Transverse colon (tissue), 4 donors: ENCODE data around the gene ERCC6L. TPM values are rescaled to one million over a fixed set of nuclear protein-coding genes. Genes with fewer than 3 reads are reported as not detected.
A peak's percentile ranks its signal among the peaks of the same experiment; 100 is the strongest.

Experiments used
- DNase-seq: peaks from one replicate; pipeline ENCODE4 v3.0.0-alpha.2; 2019
- H3K27ac ChIP-seq, 4 donors: fragments of 200-600 bp; sonication (generic); 2 replicates each; pipeline ENCODE4 v1.5.1; 2016 to 2018; ENCODE audit warnings: inconsistent platforms in 4 of 4
- H3K27me3 ChIP-seq: fragments of 200-600 bp; sonication (generic); 2 replicates; pipeline ENCODE4 v1.5.1; 2017; ENCODE audit warnings: inconsistent platforms
- H3K36me3 ChIP-seq, 4 donors: fragments of 200-600 bp; sonication (generic); 2 replicates each; pipeline ENCODE4 v1.5.1; 2017 to 2019; ENCODE audit warnings: inconsistent platforms in 4 of 4
- H3K4me1 ChIP-seq, 4 donors: fragments of 200-600 bp; sonication (generic); 2 replicates each; pipeline ENCODE4 v1.5.1; 2017 to 2020; ENCODE audit warnings: inconsistent platforms in 4 of 4
- H3K4me3 ChIP-seq, 4 donors: fragments of 200-600 bp; sonication (generic); 1 replicate in 1 of 4; 2 replicates in 3 of 4; pipeline versions ENCODE4 v1.5.1 to v1.6.1; 2017 to 2019; ENCODE audit warnings: inconsistent platforms in 4 of 4
- H3K9me3 ChIP-seq, 2 donors: fragments of 200-600 bp; sonication (generic); 2 replicates each; pipeline ENCODE4 v1.5.1; 2017 to 2019; ENCODE audit warnings: inconsistent platforms in 2 of 2
- CTCF ChIP-seq, 5 experiments: fragments of 200-600 bp in 3 of 5; fragments of 450-650 bp in 2 of 5; sonication (generic) in 3 of 5; IDR thresholded peaks; 1 replicate in 2 of 5; 2 replicates in 3 of 5; pipeline ENCODE4 v1.5.1; 2016 to 2017; ENCODE audit warnings: antibody characterized with exemption in 5 of 5, inconsistent platforms in 3 of 5, mild to moderate bottlenecking in 2 of 5, moderate library complexity in 1 of 5
- EP300 ChIP-seq: sonication (generic); formaldehyde crosslinking; IDR thresholded peaks from one replicate; pipeline ENCODE4 v1.6.1; 2017; ENCODE audit warnings: antibody characterized with exemption, low read depth
- POLR2A ChIP-seq: fragments of 450-650 bp; IDR thresholded peaks from one replicate; pipeline ENCODE4 v1.6.1; 2016; ENCODE audit warnings: antibody characterized with exemption, mild to moderate bottlenecking, moderate library complexity
- POLR2AphosphoS5 ChIP-seq, 3 donors: sonication (generic); formaldehyde crosslinking; IDR thresholded peaks; one replicate each; pipeline ENCODE4 v1.6.1; 2016; ENCODE audit warnings: antibody characterized with exemption in 3 of 3
- WGBS, 2 donors: methylation state at CpG; one replicate each; pipeline ENCODE4 v1.1.5; 2018; ENCODE audit warnings: low coverage in 1 of 2; 5-methylcytosine and 5-hydroxymethylcytosine counted together
- in situ Hi-C, 4 donors: fragments of 200-750 bp; cut with MboI; loops; one replicate each; pipeline versions ENCODE4 v1.15.0 to v1.15.1; 2017; ENCODE audit warnings: low sequenced_read_pairs in 3 of 4, low pct_ligation_motif_present in 1 of 4, low pct_unique_long_range_greater_than_20kb in 1 of 4
- intact Hi-C: fragments of 100-400 bp; cut with DNase I; formaldehyde crosslinking; loops from one replicate; pipeline ENCODE4 v1.15.1; 2023; ENCODE audit warnings: low total_unique reads
- total RNA-seq, 4 donors: library from RNA; depleted of rRNA; stranded (reverse); fragments of >200 nt; gene quantifications; one replicate each; pipeline ENCODE4 v1.1.0, GENCODE V29; 2016

The ERCC6L gene
- total RNA-seq, 4 donors from 2014 or later, result 0.32 to 1.4 (median 0.41) TPM; not detected in 1

GRCh38 chrX:72255445-72255844, 16.6 kb upstream of the ERCC6L start:
- DNase-seq, result no peak
- Histone ChIP-seq H3K27me3 (no peaks in the 10 kb centered on the region), H3K9me3 (no peaks in the 10 kb centered on the region), H3K27ac (no peak overlapping the region), H3K4me1 (peaks cover 0 to 4% (median 0%) of the 10 kb centered on the region in 4 donors), H3K36me3 (no peaks in the 10 kb centered on the region), H3K4me3 (peak overlapping the region in 1 of 4 donors; percentile 18)
- TF ChIP-seq EP300, result no peak
- TF ChIP-seq POLR2AphosphoS5 (IDR thresholded peaks at IDR 0.05), result no peak
- no peak for TF ChIP-seq CTCF (IDR thresholded peaks at IDR 0.05)
- TF ChIP-seq POLR2A, result no peak
- WGBS, 2 donors, result 34% methylated on average over 24 of the region's 24 CpGs; no CpG with 5 or more reads in 1 of the 2 donors
- in situ Hi-C loops (no loop called here), intact Hi-C loops (no loop called here)

GRCh38 chrX:72254816-72255215, 16.0 kb upstream of the ERCC6L start:
- no peaks in the 10 kb centered on the region for H3K27me3 ChIP-seq
- H3K36me3 ChIP-seq, result no peaks in the 10 kb centered on the region
- in situ Hi-C loops, result no loop called here
- WGBS, 2 donors, result 40 to 45% methylated on average over 1 to 17 of the region's 17 CpGs
- H3K27ac ChIP-seq, result no peak overlapping the region
- H3K9me3 ChIP-seq, result no peaks in the 10 kb centered on the region
- no peak overlapping the region for H3K4me3 ChIP-seq
- intact Hi-C loops, result no loop called here
- peaks cover 0 to 4% (median 0%) of the 10 kb centered on the region in 4 donors for H3K4me1 ChIP-seq
- no peak for DNase-seq
- no peak for TF ChIP-seq POLR2A
- TF ChIP-seq EP300, result no peak
- no peak for TF ChIP-seq POLR2AphosphoS5 (IDR thresholded peaks at IDR 0.05)
- no peak for TF ChIP-seq CTCF (IDR thresholded peaks at IDR 0.05)

- Histone ChIP-seq H3K27ac (no peak overlapping the region), H3K36me3 (no peaks in the 10 kb centered on the region), H3K4me1 (peaks cover 0 to 4% (median 0%) of the 10 kb centered on the region in 4 donors), H3K4me3 (no peak overlapping the region), H3K27me3 (no peaks in the 10 kb centered on the region), H3K9me3 (no peaks in the 10 kb centered on the region)
- in situ Hi-C loops, result no loop called here
- TF ChIP-seq POLR2AphosphoS5 (IDR thresholded peaks at IDR 0.05) (no peak), CTCF (IDR thresholded peaks at IDR 0.05) (no peak)
- no peak for DNase-seq
- intact Hi-C loops, result no loop called here
Measured at GRCh38 chrX:72253686-72254085, 14.9 kb upstream of the ERCC6L start.

- Histone ChIP-seq H3K4me3 (no peak overlapping the region), H3K4me1 (peaks cover 0 to 10% (median 6%) of the 10 kb centered on the region in 4 donors), H3K27me3 (no peaks in the 10 kb centered on the region), H3K27ac (peak overlapping the region in 2 of 4 donors; percentile 28 to 30), H3K9me3 (no peaks in the 10 kb centered on the region), H3K36me3 (no peaks in the 10 kb centered on the region)
- TF ChIP-seq POLR2A, result no peak
- TF ChIP-seq EP300, result no peak
- no peak for TF ChIP-seq POLR2AphosphoS5 (IDR thresholded peaks at IDR 0.05)
- no peak for TF ChIP-seq CTCF (IDR thresholded peaks at IDR 0.05)
- 69% methylated on average over 2 of the region's 2 CpGs; no CpG with 5 or more reads in 1 of the 2 donors for WGBS, 2 donors
- in situ Hi-C loops, result no loop called here
- intact Hi-C loops, result no loop called here
- peak; percentile 77 for DNase-seq
Measured at GRCh38 chrX:72247206-72247942, 8.5 kb upstream of the ERCC6L start.
